GM18498 (cell line): ENCODE results near the gene PTPN6.

Experiments used
- ATAC-seq: cut with Tn5 transposase; IDR thresholded peaks from one replicate; pipeline ENCODE4 v1.9.1; 2021; ENCODE audit warnings: mild to moderate bottlenecking, moderate library complexity; ENCODE audit not compliant: unreplicated experiment

Gene PTPN6

DNA sequence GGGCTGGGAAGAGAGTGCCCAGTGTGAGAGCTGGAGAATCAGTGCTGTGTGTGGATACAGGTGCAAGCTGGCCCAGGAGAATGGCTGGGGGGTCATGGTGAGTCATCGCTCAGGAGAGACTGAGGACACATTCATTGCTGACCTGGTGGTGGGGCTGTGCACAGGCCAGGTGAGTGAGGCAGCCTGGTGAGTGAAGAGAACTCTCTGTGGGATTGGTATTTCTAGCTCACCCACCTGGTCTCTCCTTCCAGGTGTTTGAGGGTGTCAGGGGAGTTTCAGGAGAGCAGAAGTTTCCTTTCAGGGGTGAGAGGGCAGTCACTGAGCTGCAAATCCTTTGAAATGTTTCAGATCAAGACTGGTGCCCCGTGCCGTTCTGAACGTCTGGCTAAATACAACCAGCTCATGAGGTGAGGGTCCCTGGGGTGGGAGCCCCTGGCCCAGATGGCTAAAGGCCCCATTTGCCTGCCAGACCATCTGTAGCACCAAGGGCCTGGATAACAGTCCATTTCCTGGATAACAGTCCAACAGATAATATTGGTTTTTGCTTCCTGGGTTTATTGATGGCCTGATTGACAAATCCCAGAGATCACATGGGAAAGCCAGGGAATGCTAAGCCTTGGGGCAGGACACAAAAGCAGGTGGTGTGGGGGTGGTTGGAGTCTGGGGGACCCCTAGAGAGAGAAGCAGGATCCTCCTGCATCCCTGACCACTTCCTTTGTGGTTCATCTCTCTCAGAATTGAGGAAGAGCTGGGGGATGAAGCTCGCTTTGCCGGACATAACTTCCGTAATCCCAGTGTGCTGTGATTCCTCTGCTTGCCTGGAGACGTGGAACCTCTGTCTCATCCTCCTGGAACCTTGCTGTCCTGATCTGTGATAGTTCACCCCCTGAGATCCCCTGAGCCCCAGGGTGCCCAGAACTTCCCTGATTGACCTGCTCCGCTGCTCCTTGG, 28.9 kb upstream of the PTPN6 start:
- no peak for ATAC-seq

DNA sequence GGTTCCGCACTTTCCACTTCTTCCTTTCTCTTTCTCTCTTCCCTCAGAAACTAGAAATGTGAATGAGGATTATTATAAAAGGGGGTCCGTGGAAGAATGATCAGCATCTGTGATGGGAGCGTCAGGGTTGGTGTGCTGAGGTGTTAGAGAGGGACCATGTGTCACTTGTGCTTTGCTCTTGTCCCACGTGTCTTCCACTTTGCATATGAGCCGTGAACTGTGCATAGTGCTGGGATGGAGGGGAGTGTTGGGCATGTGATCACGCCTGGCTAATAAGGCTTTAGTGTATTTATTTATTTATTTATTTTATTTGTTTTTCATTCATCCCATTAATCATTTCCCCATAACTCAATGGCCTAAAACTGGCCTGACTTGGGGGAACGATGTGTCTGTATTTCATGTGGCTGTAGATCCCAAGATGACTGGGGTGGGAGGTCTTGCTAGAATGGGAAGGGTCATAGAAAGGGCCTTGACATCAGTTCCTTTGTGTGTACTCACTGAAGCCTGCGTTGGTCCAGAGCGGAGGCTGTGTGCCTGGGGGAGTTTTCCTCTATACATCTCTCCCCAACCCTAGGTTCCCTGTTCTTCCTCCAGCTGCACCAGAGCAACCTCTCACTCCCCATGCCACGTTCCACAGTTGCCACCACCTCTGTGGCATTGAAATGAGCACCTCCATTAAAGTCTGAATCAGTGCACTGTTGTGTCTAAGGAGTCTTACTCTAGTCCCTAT, 28.0 kb upstream of the PTPN6 start:
- ATAC-seq, result no peak

DNA sequence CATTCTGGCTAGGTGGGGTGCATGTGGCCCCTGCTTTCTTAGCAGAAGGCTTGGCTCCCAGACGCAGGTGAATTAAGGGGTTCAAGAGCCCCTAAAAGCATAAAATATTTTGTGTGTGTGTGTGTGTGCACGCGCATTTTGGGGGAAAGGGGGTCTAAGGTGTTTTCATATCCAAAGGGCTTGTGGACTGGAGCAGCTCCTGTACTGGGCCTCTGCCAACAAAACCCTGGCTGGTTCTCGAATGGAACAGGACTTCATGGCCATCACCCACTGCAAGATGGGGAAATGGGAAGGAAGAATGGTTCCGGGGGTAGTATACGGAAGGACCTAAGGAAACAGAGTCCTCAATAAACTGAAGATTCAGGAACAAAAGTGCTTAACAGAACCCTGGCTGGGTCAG, 27.3 kb upstream of the PTPN6 start:
- ATAC-seq, result no peak

DNA sequence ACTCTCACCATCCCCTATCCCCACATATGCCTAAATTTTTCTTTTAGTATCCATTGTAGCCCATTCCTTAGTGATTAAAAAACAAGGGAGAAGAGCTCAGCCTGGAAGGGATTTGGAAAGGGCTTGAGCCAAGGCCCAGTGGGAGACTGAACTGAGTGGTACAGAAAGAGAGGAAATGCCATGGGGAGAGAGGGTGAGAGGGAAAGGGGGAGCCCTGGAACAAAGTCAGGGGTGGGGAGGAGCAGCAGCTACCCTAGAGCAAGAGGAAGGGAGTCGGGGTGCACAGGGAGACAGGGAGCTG, 26.0 kb upstream of the PTPN6 start:
- no peak for ATAC-seq

DNA sequence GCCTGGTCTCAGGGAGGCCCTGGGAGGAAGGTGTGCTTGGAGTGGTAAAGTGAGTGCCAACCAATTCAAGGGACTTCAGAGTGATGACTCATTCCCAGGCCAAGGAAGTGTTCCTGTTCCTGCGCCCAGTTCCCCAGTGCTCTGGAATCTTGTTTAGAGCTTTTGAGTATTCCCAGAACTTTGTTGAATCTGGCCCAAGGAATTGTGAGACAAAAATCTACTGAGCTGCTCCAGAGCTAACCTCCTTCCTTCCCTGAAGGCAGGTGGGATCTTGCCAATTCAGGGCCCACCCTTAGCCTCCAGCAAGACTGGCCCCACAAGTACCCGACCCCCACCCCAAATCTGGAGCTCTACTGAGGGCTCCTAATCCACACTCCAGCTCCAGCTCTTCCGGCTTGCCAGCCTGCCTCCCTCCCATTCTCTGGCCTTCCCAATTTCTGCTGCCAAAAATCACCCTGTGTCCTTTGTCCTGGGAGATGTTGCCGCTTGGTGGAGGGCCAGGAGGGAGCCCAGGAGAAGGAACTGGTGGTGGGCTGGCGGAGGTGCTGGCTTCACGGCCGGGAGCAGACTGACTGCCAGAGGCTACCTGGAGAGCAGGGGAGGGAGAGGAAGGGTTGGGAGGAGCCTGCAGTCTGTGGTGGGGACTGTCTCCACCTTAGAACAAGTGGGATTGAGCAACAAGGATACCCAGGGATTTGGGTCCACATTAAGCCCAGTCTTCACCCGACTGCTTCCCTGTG, 25.4 kb upstream of the PTPN6 start:
- no peak for ATAC-seq

DNA sequence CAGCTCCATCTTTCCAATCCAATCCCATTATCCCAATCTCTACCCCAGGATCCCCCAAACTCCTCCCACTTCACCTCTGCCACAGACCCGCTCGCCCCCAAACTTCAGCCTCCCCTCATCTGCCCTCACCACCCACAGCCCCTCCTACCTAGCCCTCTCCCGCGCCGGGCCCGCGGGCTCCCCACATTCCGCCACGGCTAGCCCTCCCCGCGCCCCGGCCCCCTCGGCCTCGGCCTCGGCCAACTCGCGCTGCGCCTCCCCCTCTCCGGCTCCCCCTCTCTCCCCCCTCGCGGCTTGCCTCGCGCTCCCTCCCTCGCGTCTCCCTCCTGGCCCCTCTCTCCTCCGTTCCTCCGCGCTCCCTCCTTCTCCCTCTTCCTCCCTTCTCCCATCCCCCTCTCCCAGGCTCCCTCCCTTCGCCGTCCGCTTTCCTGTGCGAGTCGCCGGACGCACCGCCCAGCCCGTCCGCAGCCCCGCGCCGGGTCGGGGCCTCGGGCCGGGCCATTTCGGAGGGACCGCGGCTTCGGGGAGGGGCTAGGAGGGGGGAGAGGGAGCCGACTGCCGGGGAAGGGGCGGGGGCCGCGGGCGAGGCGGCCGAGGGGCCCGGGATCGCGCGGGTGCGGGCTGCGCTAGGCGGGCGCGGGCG, 23.7 kb upstream of the PTPN6 start, which contains the start of gene ATN1:
ATN1 (plus strand) TSS at position 581 of the 643 bp plus-strand sequence. CDS start 6,043 bp downstream, outside the sequence.
- no peak for ATAC-seq

DNA sequence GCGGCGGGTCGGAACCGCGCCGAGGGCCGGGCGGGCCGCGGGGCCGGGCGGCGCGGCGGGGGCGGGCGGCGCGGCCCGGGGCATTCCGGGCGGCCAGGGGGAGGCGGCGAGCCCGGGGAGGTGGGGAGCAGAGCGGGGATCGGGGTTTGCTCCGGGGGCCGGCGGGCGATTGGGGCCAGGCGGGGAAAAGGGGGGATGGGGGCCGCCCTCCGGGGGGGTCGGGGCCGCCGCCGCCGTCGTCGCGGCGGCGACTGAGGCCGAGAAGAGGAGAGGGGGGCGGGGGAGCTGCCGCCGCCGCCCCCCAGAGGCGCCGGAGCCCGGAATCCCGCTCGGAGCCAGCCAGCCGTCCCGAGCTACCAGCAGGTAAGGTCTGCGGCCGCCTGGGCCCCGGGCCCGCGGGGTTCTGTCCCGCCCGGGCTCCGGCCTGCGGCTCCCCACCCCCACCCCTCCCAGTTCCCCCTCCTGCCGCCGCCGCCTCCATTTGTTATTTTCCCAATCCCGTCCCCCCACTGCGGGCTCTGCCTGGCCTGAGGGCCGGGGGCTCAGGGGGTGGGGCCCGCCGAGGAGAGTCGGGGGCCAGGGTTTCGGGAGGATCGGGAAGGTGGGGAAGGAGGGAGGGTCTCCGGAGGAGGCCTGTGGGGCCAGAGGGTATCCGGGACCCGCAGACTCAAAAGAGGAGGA, 23.0 kb upstream of the PTPN6 start:
- ATAC-seq, result no peak

DNA sequence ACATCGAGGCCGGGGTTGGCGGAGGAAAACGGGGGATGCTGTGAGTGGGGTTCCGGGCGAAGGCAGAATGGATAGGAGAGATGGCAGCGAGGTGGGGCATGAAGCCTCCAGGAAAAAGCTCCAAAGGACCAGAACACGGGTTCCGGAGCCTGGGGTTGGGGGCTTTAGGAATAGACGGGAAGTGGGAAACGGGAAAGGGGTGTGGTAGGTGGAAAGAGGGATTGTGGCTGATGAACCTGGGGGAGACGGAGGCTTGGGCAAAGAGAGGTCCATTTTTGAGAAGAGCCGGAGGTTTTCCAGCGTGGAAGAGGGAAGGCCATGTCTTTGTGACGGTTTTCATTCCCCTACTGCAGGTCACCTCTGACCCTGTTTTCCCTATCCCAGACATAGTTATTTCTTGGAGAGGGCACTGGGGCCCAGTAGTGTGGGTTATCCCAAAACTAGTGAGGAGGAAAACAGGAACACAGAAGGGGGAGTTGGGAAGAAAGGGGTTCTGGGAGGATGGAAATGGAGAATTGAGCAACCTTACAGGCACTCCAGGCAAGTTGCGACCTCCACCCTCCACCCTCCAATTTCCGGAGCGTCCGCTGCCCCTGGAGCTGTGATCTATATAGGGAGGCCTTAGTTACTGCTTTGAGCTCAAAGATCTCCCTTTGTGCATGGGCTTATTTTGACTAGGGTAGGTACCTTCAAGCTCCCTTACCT, 22.3 kb upstream of the PTPN6 start:
- no peak for ATAC-seq

DNA sequence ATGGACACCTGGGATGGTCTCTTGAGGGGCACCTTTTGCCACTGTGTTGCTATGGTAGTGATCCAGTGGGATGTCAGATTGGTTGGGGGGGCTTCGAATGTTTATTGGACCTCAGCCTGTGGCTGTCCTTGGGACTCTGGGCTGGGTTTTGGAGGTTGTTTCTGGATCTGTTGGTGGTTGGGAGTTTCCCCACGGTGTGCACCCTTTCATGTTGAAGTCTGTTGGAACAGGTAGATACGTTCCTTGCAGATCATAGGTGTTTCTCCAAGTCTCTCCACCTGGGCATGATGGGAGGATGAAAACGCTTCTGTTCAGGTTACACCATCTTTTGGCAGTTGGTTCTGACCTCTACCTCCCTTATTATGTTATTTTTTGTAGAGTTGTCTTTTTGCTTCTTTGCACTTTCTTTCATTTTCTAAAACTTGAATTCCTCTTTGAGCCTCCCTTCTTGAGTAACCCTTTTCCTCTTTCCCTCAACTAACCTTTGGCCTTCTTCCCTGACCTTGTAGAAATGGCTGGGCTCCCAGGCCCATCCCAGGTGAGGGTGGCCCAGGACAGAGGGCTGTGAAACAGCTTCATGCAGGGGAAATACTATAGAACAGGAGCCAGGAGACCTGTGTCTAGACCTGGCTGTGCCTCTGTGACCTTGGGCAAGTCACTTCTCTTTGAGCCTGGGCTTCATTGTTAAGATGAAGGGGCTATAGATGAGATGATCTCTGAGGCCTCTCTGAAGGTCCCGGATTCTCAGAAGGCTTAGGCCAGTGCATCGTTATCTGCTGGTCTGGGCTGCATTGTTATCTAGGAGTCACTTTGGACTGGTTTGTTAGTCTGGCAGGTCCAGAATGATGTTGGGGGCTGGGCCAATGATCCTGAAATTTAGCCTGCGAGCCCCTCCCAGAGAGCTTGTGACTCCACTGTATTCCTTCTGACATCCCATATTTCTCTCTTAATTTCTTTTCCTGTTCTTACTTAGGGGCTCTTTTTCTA, 21.4 kb upstream of the PTPN6 start:
- ATAC-seq, result no peak

DNA sequence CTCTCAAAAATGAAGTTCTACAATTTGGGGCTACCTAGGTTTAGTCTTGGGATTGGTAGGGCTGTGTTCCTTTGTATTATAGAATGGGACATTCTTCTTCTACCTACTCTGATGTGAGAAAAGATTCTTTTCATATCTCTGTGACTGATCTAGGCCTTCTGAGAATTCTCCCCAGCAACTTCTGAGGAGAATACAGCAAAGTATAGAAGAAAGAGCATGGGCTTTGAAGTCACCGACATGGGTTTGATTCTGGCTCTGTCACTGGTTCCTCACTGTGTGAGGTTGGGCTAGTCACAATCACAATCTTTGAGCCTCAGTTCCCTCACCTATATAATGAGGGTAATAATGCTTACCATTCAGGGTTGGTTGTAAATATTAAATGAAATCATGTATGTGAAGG, 18.4 kb upstream of the PTPN6 start:
- no peak for ATAC-seq

DNA sequence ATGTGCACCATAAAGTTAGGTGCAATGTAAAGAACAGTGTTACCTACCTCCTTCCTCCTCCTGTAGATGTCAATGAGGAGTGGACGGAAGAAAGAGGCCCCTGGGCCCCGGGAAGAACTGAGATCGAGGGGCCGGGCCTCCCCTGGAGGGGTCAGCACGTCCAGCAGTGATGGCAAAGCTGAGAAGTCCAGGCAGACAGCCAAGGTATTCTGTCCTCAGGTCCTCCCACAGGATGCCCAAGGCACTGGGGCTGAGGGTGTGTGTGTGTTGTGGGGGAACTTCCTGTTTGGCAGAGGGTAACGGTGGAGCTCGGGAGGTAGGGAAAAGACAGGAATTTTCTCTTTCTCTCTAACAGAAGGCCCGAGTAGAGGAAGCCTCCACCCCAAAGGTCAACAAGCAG, 17.0 kb upstream of the PTPN6 start:
- ATAC-seq, result no peak

DNA sequence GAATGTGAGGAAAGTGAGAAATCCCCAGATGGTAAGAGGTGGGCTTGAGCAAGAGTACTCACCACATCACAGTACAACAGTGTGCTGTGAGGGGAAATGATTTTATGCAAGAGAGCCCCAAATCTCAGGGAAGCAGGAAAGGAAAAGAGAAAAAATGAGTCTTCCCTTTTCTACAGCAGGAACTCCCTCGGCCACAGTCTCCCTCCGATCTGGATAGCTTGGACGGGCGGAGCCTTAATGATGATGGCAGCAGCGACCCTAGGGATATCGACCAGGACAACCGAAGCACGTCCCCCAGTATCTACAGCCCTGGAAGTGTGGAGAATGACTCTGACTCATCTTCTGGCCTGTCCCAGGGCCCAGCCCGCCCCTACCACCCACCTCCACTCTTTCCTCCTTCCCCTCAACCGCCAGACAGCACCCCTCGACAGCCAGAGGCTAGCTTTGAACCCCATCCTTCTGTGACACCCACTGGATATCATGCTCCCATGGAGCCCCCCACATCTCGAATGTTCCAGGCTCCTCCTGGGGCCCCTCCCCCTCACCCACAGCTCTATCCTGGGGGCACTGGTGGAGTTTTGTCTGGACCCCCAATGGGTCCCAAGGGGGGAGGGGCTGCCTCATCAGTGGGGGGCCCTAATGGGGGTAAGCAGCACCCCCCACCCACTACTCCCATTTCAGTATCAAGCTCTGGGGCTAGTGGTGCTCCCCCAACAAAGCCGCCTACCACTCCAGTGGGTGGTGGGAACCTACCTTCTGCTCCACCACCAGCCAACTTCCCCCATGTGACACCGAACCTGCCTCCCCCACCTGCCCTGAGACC, 15.6 kb upstream of the PTPN6 start:
- ATAC-seq, result no peak

DNA sequence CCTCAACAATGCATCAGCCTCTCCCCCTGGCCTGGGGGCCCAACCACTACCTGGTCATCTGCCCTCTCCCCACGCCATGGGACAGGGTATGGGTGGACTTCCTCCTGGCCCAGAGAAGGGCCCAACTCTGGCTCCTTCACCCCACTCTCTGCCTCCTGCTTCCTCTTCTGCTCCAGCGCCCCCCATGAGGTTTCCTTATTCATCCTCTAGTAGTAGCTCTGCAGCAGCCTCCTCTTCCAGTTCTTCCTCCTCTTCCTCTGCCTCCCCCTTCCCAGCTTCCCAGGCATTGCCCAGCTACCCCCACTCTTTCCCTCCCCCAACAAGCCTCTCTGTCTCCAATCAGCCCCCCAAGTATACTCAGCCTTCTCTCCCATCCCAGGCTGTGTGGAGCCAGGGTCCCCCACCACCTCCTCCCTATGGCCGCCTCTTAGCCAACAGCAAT, 14.9 kb upstream of the PTPN6 start:
- ATAC-seq, result no peak

DNA sequence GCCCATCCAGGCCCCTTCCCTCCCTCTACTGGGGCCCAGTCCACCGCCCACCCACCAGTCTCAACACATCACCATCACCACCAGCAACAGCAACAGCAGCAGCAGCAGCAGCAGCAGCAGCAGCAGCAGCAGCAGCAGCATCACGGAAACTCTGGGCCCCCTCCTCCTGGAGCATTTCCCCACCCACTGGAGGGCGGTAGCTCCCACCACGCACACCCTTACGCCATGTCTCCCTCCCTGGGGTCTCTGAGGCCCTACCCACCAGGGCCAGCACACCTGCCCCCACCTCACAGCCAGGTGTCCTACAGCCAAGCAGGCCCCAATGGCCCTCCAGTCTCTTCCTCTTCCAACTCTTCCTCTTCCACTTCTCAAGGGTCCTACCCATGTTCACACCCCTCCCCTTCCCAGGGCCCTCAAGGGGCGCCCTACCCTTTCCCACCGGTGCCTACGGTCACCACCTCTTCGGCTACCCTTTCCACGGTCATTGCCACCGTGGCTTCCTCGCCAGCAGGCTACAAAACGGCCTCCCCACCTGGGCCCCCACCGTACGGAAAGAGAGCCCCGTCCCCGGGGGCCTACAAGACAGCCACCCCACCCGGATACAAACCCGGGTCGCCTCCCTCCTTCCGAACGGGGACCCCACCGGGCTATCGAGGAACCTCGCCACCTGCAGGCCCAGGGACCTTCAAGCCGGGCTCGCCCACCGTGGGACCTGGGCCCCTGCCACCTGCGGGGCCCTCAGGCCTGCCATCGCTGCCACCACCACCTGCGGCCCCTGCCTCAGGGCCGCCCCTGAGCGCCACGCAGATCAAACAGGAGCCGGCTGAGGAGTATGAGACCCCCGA, 14.3 kb upstream of the PTPN6 start:
- no peak for ATAC-seq

DNA sequence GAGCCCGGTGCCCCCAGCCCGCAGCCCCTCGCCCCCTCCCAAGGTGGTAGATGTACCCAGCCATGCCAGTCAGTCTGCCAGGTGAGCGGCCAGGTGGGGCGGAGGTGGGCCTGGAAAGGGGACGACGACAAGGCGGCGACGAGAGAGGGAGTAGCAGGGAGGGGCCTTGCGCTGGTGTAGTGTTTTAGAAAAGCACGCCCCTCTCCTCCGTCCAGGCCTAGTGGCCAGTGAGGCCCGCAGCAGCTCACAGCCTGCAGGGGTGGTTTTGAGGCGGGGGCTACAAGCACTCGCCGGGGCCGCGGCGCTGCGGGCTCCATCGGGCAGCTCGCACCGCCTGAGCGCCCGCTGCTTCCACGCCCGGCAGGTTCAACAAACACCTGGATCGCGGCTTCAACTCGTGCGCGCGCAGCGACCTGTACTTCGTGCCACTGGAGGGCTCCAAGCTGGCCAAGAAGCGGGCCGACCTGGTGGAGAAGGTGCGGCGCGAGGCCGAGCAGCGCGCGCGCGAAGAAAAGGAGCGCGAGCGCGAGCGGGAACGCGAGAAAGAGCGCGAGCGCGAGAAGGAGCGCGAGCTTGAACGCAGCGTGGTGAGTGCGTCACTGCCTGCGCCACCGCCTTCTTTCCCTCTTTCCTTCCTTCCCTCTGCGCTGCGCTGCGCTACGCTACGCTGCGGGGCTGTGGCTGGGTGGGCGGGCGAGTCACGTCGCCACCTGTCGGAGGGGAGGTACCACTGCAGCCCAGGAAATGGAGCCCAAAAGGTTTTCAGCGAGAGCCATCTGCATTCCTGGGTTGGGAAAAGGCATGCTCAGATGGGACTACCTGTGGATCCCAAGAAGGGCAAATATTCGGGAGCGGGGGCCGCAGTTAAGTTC, 13.4 kb upstream of the PTPN6 start:
- ATAC-seq, result peak; percentile 91
